GM10248 (cell line): ENCODE data around the gene ACOD1.
"Not testable (repeated sequence)": the region's sequence is repeated elsewhere in the genome, so short reads cannot be mapped to it uniquely, and the experiment has no call there.

ENCODE experiments used
- CTCF ChIA-PET: fragments of 300-600 bp; sonication (Branson Sonifier 250); formaldehyde crosslinking; extraction: SDS; loops from one replicate; lab custom pipeline; 2021; ENCODE audit warnings: antibody characterized with exemption; lab: Yijun Ruan, JAX
- POLR2A ChIA-PET: fragments of 350-650 bp; sonication (Branson Sonifier 250); formaldehyde crosslinking; extraction: SDS; loops from one replicate; lab custom pipeline; 2020; ENCODE audit warnings: antibody characterized with exemption; lab: Yijun Ruan, JAX
- DNase-seq: peaks from one replicate; pipeline ENCODE4 v3.0.0; 2012; ENCODE audit errors: extremely low spot score
- CTCF ChIP-seq: IDR thresholded peaks from 2 replicates; pipeline ENCODE4 v1.5.1; 2012; ENCODE audit warnings: mild to moderate bottlenecking, low read depth; ENCODE audit errors: extremely low read depth, missing control alignments, control extremely low read depth

ACOD1 gene

DNA sequence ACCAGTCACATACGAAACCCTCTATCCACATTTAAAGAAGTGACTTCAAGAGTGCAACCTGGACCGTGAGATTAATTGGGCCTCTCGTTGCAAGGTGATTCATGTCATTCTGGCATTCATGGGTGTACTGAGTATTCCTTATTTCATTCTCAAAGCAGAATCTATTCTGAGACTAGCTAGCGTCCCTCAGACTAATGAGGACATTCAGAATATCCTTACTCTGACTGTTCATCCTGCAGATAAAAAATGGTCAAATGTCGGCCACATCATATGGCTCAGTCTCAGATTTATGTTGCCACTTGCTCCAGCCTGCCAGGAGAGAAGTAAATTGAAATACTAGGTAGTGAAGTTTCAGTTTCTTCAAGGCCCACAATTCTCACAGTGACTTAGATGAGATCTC is 7.3 kb downstream of the ACOD1 start:
- DNase-seq: no peak
- ChIA-PET POLR2A (no interaction called here), CTCF (interaction anchor here (2.6 to 4.0 kb wide), 2 partner anchors 15 to 25 kb away, joined by 9 to 20 read pairs; no protein-coding TSS in a partner anchor)
- no peak for TF ChIP-seq CTCF

- no peak for TF ChIP-seq CTCF
- CTCF ChIA-PET: no interaction called here
- DNase-seq: no peak
- POLR2A ChIA-PET: no interaction called here
Observed at GRCh38 chr13:76958841-76959432, 10.6 kb downstream of the ACOD1 start.

- CTCF ChIA-PET, POLR2A ChIA-PET: not testable (repeated sequence)
Observed at GRCh38 chr13:76959734-76960133, 11.4 kb downstream of the ACOD1 start.

DNA sequence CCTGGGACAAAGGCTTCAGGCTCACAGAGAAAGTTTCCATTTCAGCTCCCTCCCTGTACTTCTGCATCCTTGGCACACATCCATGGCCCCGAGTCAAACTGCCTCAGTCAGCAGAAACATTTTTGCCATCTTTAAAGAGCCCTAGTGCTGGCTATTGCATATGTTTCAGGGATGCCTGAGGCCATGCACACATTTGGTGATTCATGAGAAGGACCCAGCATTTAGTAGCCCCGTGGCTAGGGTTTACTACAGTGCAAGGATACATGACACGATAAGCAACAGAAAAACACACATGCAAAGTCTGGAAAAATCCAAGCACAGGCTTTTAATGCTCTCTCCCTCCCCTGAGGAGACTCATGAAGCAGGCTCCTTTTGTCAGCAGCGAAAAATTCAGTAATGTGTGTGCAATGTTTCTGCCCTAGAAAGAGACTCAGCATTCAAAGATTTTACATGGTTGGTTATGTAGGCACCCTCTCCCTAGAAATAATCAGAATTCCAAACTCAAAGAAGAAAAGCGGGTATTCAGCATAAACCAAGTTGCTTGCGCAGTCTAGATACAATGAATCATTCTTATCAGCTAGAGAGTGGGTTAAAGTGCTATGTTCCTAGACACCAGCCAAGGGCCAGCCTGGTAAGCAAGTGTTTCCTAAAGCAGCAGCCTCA is 17.6 kb downstream of the ACOD1 start:
- ChIA-PET CTCF (interaction anchor here (1.7 kb wide), 1 partner anchor 14 kb away, joined by 5 read pairs; no protein-coding TSS in a partner anchor), POLR2A (no interaction called here)
- no peak for TF ChIP-seq CTCF
- DNase-seq: no peak

More at GRCh38 chr13:76959734-76960133, 11.4 kb downstream of the ACOD1 start:
- DNase-seq: not testable (repeated sequence)

GRCh38 chr13:76967031-76967430 is 18.7 kb downstream of the ACOD1 start:
- POLR2A ChIA-PET: no interaction called here
- TF ChIP-seq CTCF: no peak
- DNase-seq: no peak
- CTCF ChIA-PET: interaction anchor here (1.7 kb wide), 1 partner anchor 13 kb away, joined by 5 read pairs; no protein-coding TSS in a partner anchor

DNA sequence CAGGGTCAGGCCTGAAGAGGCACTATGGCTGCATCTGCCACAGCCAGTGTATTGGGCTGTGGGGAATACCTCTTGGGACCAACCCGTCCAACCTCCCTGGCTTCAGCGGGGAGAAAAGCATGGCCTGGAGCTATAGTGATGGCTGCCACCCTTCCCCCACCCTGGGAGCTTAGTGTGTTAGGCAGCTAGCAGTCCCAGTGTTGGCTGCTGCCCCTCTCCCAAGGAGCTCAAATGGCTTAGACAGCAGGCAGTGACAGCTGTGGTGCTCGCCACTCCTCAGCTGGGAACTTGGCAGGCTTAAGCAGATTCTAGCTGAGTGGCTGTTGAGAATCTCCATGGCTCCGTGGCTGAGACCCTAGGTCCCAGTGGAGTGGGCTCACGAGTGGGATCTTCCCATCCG is 19.7 kb downstream of the ACOD1 start:
- ChIA-PET CTCF (interaction anchor here (1.6 to 4.4 kb wide), 2 partner anchors 12 to 16 kb away, joined by 3 to 28 read pairs; no protein-coding TSS in a partner anchor), POLR2A (no interaction called here)
- no peak for TF ChIP-seq CTCF
- no peak for DNase-seq
